OCI-LY3 (cell line): Measurements from ENCODE around the gene MLC1.

Source experiments
- H2AFZ ChIP-seq: fragments of 200-600, 300-600 bp; shearing (Covaris generic); 2 replicates; pipeline ENCODE4 v1.6.0; 2014; ENCODE audit warnings: antibody characterized with exemption, low read depth, low read length
- H3K27ac ChIP-seq: fragments of 200-600, 300-600 bp; sonication (generic); 2 replicates; pipeline ENCODE4 v1.5.1; 2014; ENCODE audit warnings: mild to moderate bottlenecking, low read length, moderate library complexity, mixed read lengths
- H3K27me3 ChIP-seq: fragments of 200-600, 300-600 bp; sonication (generic); 2 replicates; pipeline ENCODE4 v1.6.1; 2014; ENCODE audit warnings: low read depth, low read length, mixed read lengths
- H3K36me3 ChIP-seq: fragments of 200-600, 300-600 bp; sonication (generic); replicated peaks from 2 replicates; pipeline ENCODE3; 2014; ENCODE audit warnings: low read depth, low read length, mixed read lengths
- H3K4me1 ChIP-seq: fragments of 300-600, 200-600 bp; sonication (generic); 2 replicates; pipeline ENCODE4 v1.6.1; 2014; ENCODE audit warnings: low read length, mixed read lengths
- H3K4me2 ChIP-seq: fragments of 200-600, 300-600 bp; sonication (generic); 2 replicates; pipeline ENCODE4 v1.6.1; 2014; ENCODE audit warnings: low read length, mixed read lengths
- H3K4me3 ChIP-seq: fragments of 300-600, 200-600 bp; sonication (generic); 2 replicates; pipeline ENCODE4 v1.5.1; 2014; ENCODE audit warnings: antibody characterized with exemption, mild to moderate bottlenecking, low read length, moderate library complexity
- H3K79me2 ChIP-seq: fragments of 300-600, 200-600 bp; shearing (Covaris generic); 2 replicates; pipeline ENCODE4 v1.6.1; 2014; ENCODE audit warnings: mild to moderate bottlenecking, low read length, mixed read lengths
- H3K9ac ChIP-seq: fragments of 300-600, 200-600 bp; shearing (Covaris generic); 2 replicates; pipeline ENCODE4 v1.6.0; 2014; ENCODE audit warnings: mild to moderate bottlenecking, low read length, moderate library complexity
- H3K9me3 ChIP-seq: fragments of 200-600, 300-600 bp; shearing (Covaris generic); 2 replicates; pipeline ENCODE4 v1.6.1; 2014; ENCODE audit warnings: low read length, mixed read lengths; ENCODE audit not compliant: insufficient read depth
- H4K20me1 ChIP-seq: fragments of 200-600, 300-600 bp; sonication (generic); 2 replicates; pipeline ENCODE4 v1.6.1; 2016; ENCODE audit warnings: low read length, mixed read lengths; ENCODE audit not compliant: insufficient read depth
- EZH2phosphoT487 ChIP-seq: fragments of 200-600 bp; shearing (Covaris generic); IDR thresholded peaks from 2 replicates; pipeline ENCODE4 v1.6.1; 2018; ENCODE audit warnings: antibody characterized with exemption, mixed run types, low read depth
- TF ChIP-seq, protein P1 (sequence below): fragments of 200-600, 300-600 bp; sonication (generic); IDR thresholded peaks from 2 replicates; pipeline ENCODE4 v1.5.1; 2014; ENCODE audit warnings: antibody characterized with exemption, low read length, low read depth

The MLC1 gene

GRCh38 chr22:50119169-50119767 is 34.0 kb upstream of the MLC1 start:
- Histone ChIP-seq H3K4me2 (no peak overlapping the region), H3K27me3 (0 out of 2 replicates have a peak, but pooled peaks cover 8% of the 10 kb centered on the region), H2AFZ (no peak overlapping the region)

GRCh38 chr22:50118557-50119168 is 33.4 kb upstream of the MLC1 start:
- H3K9ac ChIP-seq: no peak overlapping the region
- 0 out of 2 replicates have a peak, but pooled peaks cover 8% of the 10 kb centered on the region for H3K27me3 ChIP-seq
- H2AFZ ChIP-seq: no peak overlapping the region
- H3K4me1 ChIP-seq: no peaks in the 10 kb centered on the region
- no peak overlapping the region for H3K4me3 ChIP-seq
- H3K27ac ChIP-seq: no peak overlapping the region
- H4K20me1 ChIP-seq: no peaks in the 10 kb centered on the region
- H3K9me3 ChIP-seq: no peaks in the 10 kb centered on the region
- H3K79me2 ChIP-seq: no peaks in the 10 kb centered on the region
- no peaks in the 10 kb centered on the region for H3K36me3 ChIP-seq
- TF ChIP-seq EZH2phosphoT487: no peak
- TF ChIP-seq, protein P1, sequence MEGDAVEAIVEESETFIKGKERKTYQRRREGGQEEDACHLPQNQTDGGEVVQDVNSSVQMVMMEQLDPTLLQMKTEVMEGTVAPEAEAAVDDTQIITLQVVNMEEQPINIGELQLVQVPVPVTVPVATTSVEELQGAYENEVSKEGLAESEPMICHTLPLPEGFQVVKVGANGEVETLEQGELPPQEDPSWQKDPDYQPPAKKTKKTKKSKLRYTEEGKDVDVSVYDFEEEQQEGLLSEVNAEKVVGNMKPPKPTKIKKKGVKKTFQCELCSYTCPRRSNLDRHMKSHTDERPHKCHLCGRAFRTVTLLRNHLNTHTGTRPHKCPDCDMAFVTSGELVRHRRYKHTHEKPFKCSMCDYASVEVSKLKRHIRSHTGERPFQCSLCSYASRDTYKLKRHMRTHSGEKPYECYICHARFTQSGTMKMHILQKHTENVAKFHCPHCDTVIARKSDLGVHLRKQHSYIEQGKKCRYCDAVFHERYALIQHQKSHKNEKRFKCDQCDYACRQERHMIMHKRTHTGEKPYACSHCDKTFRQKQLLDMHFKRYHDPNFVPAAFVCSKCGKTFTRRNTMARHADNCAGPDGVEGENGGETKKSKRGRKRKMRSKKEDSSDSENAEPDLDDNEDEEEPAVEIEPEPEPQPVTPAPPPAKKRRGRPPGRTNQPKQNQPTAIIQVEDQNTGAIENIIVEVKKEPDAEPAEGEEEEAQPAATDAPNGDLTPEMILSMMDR: no peak
- no peak overlapping the region for H3K4me2 ChIP-seq

More at GRCh38 chr22:50119169-50119767, 34.0 kb upstream of the MLC1 start:
- no peaks in the 10 kb centered on the region for H3K36me3 ChIP-seq
- no peaks in the 10 kb centered on the region for H4K20me1 ChIP-seq
- no peaks in the 10 kb centered on the region for H3K79me2 ChIP-seq
- no peaks in the 10 kb centered on the region for H3K9me3 ChIP-seq
- H3K9ac ChIP-seq: no peak overlapping the region
- H3K27ac ChIP-seq: no peak overlapping the region
- no peak overlapping the region for H3K4me3 ChIP-seq
- no peaks in the 10 kb centered on the region for H3K4me1 ChIP-seq
- TF ChIP-seq, protein P1: no peak
- no peak for TF ChIP-seq EZH2phosphoT487

GRCh38 chr22:50118129-50118528 is 32.9 kb upstream of the MLC1 start:
- Histone ChIP-seq H3K4me3 (no peak overlapping the region), H2AFZ (no peak overlapping the region), H3K27ac (no peak overlapping the region), H3K9me3 (no peaks in the 10 kb centered on the region), H3K79me2 (no peaks in the 10 kb centered on the region), H4K20me1 (no peaks in the 10 kb centered on the region), H3K4me1 (no peaks in the 10 kb centered on the region), H3K36me3 (no peaks in the 10 kb centered on the region), H3K9ac (no peak overlapping the region), H3K27me3 (0 out of 2 replicates have a peak, but pooled peaks cover 8% of the 10 kb centered on the region), H3K4me2 (no peak overlapping the region)
- TF ChIP-seq, protein P1: no peak
- no peak for TF ChIP-seq EZH2phosphoT487

GRCh38 chr22:50117168-50117762 is 32.0 kb upstream of the MLC1 start:
- no peaks in the 10 kb centered on the region for H4K20me1 ChIP-seq
- H3K9me3 ChIP-seq: no peaks in the 10 kb centered on the region
- H3K27me3 ChIP-seq: 0 out of 2 replicates have a peak, but pooled peaks cover 8% of the 10 kb centered on the region
- H2AFZ ChIP-seq: no peak overlapping the region
- no peaks in the 10 kb centered on the region for H3K79me2 ChIP-seq
- no peak overlapping the region for H3K9ac ChIP-seq
- TF ChIP-seq, protein P1: no peak
- no peak for TF ChIP-seq EZH2phosphoT487
- H3K36me3 ChIP-seq: no peaks in the 10 kb centered on the region
- 0 out of 2 replicates have a peak, but pooled peaks cover 3% of the 10 kb centered on the region for H3K4me1 ChIP-seq
- H3K27ac ChIP-seq: no peak overlapping the region
- H3K4me2 ChIP-seq: no peak overlapping the region
- no peak overlapping the region for H3K4me3 ChIP-seq
